Measurements from ENCODE around the gene NME7.

- no peak for TF ChIP-seq POLR2A (IDR thresholded peaks at IDR 0.05)
- TF ChIP-seq CTCF (IDR thresholded peaks at IDR 0.05), result no peak
Measured at GRCh38 chr1:169163059-169163458, 204.5 kb downstream of the NME7 start.
